Measurements from ENCODE around the gene CREB1. TPM values are rescaled to one million over a fixed set of nuclear protein-coding genes. Genes with fewer than 3 reads are reported as not detected.

Gene CREB1
- total RNA-seq = 115 and 136 TPM in 2 replicates

- peaks cover 49% of the 10 kb centered on the region for H3K4me1 Mint-ChIP-seq (ENCODE audit: low read depth)
- H3K4me3 Mint-ChIP-seq (ENCODE audit: low read depth) = peak within 1 kb of the TSS; percentile 99
Measured at GRCh38 chr2:207529330-207530159, at the start of gene CREB1. CREB1 (plus strand) TSS chr2:207529962; CDS start chr2:207555636, 25,674 bp downstream.

GRCh38 chr2:207480521-207481040, 49.2 kb upstream of the CREB1 start:
- Mint-ChIP-seq H3K4me3 (ENCODE audit: low read depth) (no peak overlapping the region), H3K27ac (no peak overlapping the region), H3K4me1 (ENCODE audit: low read depth) (peaks cover 31% of the 10 kb centered on the region), H3K9me3 (no peaks in the 10 kb centered on the region), H3K27me3 (ENCODE audit: low read depth) (no peaks in the 10 kb centered on the region), H3K36me3 (ENCODE audit: low read depth) (no peaks in the 10 kb centered on the region)
- DNase-seq (ENCODE audit: low spot score) = no peak
- intact Hi-C loops (cut with micrococcal nuclease) = no loop called here

More at GRCh38 chr2:207529330-207530159, at the start of gene CREB1:
- peak within 1 kb of the TSS; percentile 100 for H3K27ac Mint-ChIP-seq
- intact Hi-C loops (cut with micrococcal nuclease) = loop anchor here (1.0 to 10.0 kb wide), 13 partner anchors 22 to 1375 kb away; partner anchors contain the start of genes CCNYL1, EEF1B2, FASTKD2 and FZD5
- H3K36me3 Mint-ChIP-seq (ENCODE audit: low read depth) = peaks cover 53% of the 10 kb centered on the region
- peak; percentile 100 for DNase-seq (ENCODE audit: low spot score)
- H3K9me3 Mint-ChIP-seq = no peaks in the 10 kb centered on the region
- H3K27me3 Mint-ChIP-seq (ENCODE audit: low read depth) = no peaks in the 10 kb centered on the region

GRCh38 chr2:207481924-207482323, 47.8 kb upstream of the CREB1 start:
- H3K27me3 Mint-ChIP-seq (ENCODE audit: low read depth) = no peaks in the 10 kb centered on the region
- peaks cover 30% of the 10 kb centered on the region for H3K4me1 Mint-ChIP-seq (ENCODE audit: low read depth)
- no peak overlapping the region for H3K4me3 Mint-ChIP-seq (ENCODE audit: low read depth)
- no peaks in the 10 kb centered on the region for H3K9me3 Mint-ChIP-seq
- H3K27ac Mint-ChIP-seq = no peak overlapping the region
- intact Hi-C loops (cut with micrococcal nuclease) = no loop called here
- DNase-seq (ENCODE audit: low spot score) = no peak
- H3K36me3 Mint-ChIP-seq (ENCODE audit: low read depth) = no peaks in the 10 kb centered on the region

GRCh38 chr2:207482630-207483029, 47.1 kb upstream of the CREB1 start:
- Mint-ChIP-seq H3K27ac (no peak overlapping the region), H3K4me1 (ENCODE audit: low read depth) (peaks cover 30% of the 10 kb centered on the region), H3K9me3 (no peaks in the 10 kb centered on the region), H3K27me3 (ENCODE audit: low read depth) (no peaks in the 10 kb centered on the region), H3K4me3 (ENCODE audit: low read depth) (no peak overlapping the region), H3K36me3 (ENCODE audit: low read depth) (no peaks in the 10 kb centered on the region)
- no peak for DNase-seq (ENCODE audit: low spot score)
- intact Hi-C loops (cut with micrococcal nuclease) = no loop called here

- H3K4me3 Mint-ChIP-seq (ENCODE audit: low read depth) = no peak overlapping the region
- H3K27ac Mint-ChIP-seq = no peak overlapping the region
- no peaks in the 10 kb centered on the region for H3K36me3 Mint-ChIP-seq (ENCODE audit: low read depth)
- no peaks in the 10 kb centered on the region for H3K9me3 Mint-ChIP-seq
- intact Hi-C loops (cut with micrococcal nuclease) = no loop called here
- DNase-seq (ENCODE audit: low spot score) = no peak
- H3K27me3 Mint-ChIP-seq (ENCODE audit: low read depth) = no peaks in the 10 kb centered on the region
- peaks cover 33% of the 10 kb centered on the region for H3K4me1 Mint-ChIP-seq (ENCODE audit: low read depth)
Measured at GRCh38 chr2:207483066-207483465, 46.7 kb upstream of the CREB1 start.

- Mint-ChIP-seq H3K36me3 (ENCODE audit: low read depth) (no peaks in the 10 kb centered on the region), H3K27me3 (ENCODE audit: low read depth) (no peaks in the 10 kb centered on the region), H3K4me3 (ENCODE audit: low read depth) (no peak overlapping the region), H3K27ac (no peak overlapping the region), H3K9me3 (no peaks in the 10 kb centered on the region), H3K4me1 (ENCODE audit: low read depth) (peaks cover 33% of the 10 kb centered on the region)
- intact Hi-C loops (cut with micrococcal nuclease) = no loop called here
- no peak for DNase-seq (ENCODE audit: low spot score)
Measured at GRCh38 chr2:207483477-207483876, 46.3 kb upstream of the CREB1 start.

- H3K36me3 Mint-ChIP-seq (ENCODE audit: low read depth) = no peaks in the 10 kb centered on the region
- H3K27me3 Mint-ChIP-seq (ENCODE audit: low read depth) = no peaks in the 10 kb centered on the region
- intact Hi-C loops (cut with micrococcal nuclease) = no loop called here
- H3K9me3 Mint-ChIP-seq = no peaks in the 10 kb centered on the region
- DNase-seq (ENCODE audit: low spot score) = no peak
- no peak overlapping the region for H3K27ac Mint-ChIP-seq
- H3K4me3 Mint-ChIP-seq (ENCODE audit: low read depth) = no peak overlapping the region
- H3K4me1 Mint-ChIP-seq (ENCODE audit: low read depth) = peaks cover 23% of the 10 kb centered on the region
Measured at GRCh38 chr2:207484444-207485391, 45.0 kb upstream of the CREB1 start.

GRCh38 chr2:207487650-207488311, 42.0 kb upstream of the CREB1 start:
- no peak overlapping the region for H3K4me3 Mint-ChIP-seq (ENCODE audit: low read depth)
- H3K27me3 Mint-ChIP-seq (ENCODE audit: low read depth) = no peaks in the 10 kb centered on the region
- H3K27ac Mint-ChIP-seq = no peak overlapping the region
- no peak for DNase-seq (ENCODE audit: low spot score)
- no peaks in the 10 kb centered on the region for H3K9me3 Mint-ChIP-seq
- intact Hi-C loops (cut with micrococcal nuclease) = no loop called here
- H3K4me1 Mint-ChIP-seq (ENCODE audit: low read depth) = peaks cover 12% of the 10 kb centered on the region
- no peaks in the 10 kb centered on the region for H3K36me3 Mint-ChIP-seq (ENCODE audit: low read depth)

- no peak overlapping the region for H3K4me3 Mint-ChIP-seq (ENCODE audit: low read depth)
- intact Hi-C loops (cut with micrococcal nuclease) = no loop called here
- peaks cover 14% of the 10 kb centered on the region for H3K4me1 Mint-ChIP-seq (ENCODE audit: low read depth)
- DNase-seq (ENCODE audit: low spot score) = no peak
- no peak overlapping the region for H3K27ac Mint-ChIP-seq
- peaks cover 2% of the 10 kb centered on the region for H3K27me3 Mint-ChIP-seq (ENCODE audit: low read depth)
- H3K9me3 Mint-ChIP-seq = no peaks in the 10 kb centered on the region
- no peaks in the 10 kb centered on the region for H3K36me3 Mint-ChIP-seq (ENCODE audit: low read depth)
Measured at GRCh38 chr2:207489251-207489650, 40.5 kb upstream of the CREB1 start.

GRCh38 chr2:207490441-207490840, 39.3 kb upstream of the CREB1 start:
- Mint-ChIP-seq H3K9me3 (no peaks in the 10 kb centered on the region), H3K36me3 (ENCODE audit: low read depth) (no peaks in the 10 kb centered on the region), H3K4me1 (ENCODE audit: low read depth) (peaks cover 14% of the 10 kb centered on the region), H3K4me3 (ENCODE audit: low read depth) (no peak overlapping the region), H3K27ac (no peak overlapping the region), H3K27me3 (ENCODE audit: low read depth) (peaks cover 2% of the 10 kb centered on the region)
- intact Hi-C loops (cut with micrococcal nuclease) = loop anchor here (5.0 kb wide), 1 partner anchor 37 kb away; the partner anchor contains the start of gene CREB1
- no peak for DNase-seq (ENCODE audit: low spot score)

GRCh38 chr2:207491086-207491485, 38.7 kb upstream of the CREB1 start:
- H3K27ac Mint-ChIP-seq = no peak overlapping the region
- H3K4me1 Mint-ChIP-seq (ENCODE audit: low read depth) = peaks cover 14% of the 10 kb centered on the region
- intact Hi-C loops (cut with micrococcal nuclease) = loop anchor here (5.0 kb wide), 1 partner anchor 36 kb away; the partner anchor contains the start of gene CREB1
- H3K9me3 Mint-ChIP-seq = no peaks in the 10 kb centered on the region
- DNase-seq (ENCODE audit: low spot score) = no peak
- no peak overlapping the region for H3K4me3 Mint-ChIP-seq (ENCODE audit: low read depth)
- H3K36me3 Mint-ChIP-seq (ENCODE audit: low read depth) = no peaks in the 10 kb centered on the region
- H3K27me3 Mint-ChIP-seq (ENCODE audit: low read depth) = peaks cover 2% of the 10 kb centered on the region

GRCh38 chr2:207491956-207492355, 37.8 kb upstream of the CREB1 start:
- H3K9me3 Mint-ChIP-seq = no peaks in the 10 kb centered on the region
- no peaks in the 10 kb centered on the region for H3K36me3 Mint-ChIP-seq (ENCODE audit: low read depth)
- no peak overlapping the region for H3K4me3 Mint-ChIP-seq (ENCODE audit: low read depth)
- H3K27ac Mint-ChIP-seq = no peak overlapping the region
- peaks cover 14% of the 10 kb centered on the region for H3K4me1 Mint-ChIP-seq (ENCODE audit: low read depth)
- intact Hi-C loops (cut with micrococcal nuclease) = loop anchor here (5.0 kb wide), 1 partner anchor 35 kb away; the partner anchor contains the start of gene CREB1
- peaks cover 2% of the 10 kb centered on the region for H3K27me3 Mint-ChIP-seq (ENCODE audit: low read depth)
- DNase-seq (ENCODE audit: low spot score) = no peak

Measured in activated T-helper 2 cell treated with anti-CD3 and anti-CD28 coated beads, Interferon-gamma antibody, Interleukin-2, Interleukin-4, amounts not matched to agents 10 μg/mL and 5 μg/mL and 100 μg/mL, durations not matched to agents 14 hours and 24 hours and 36 hours (primary cell).